Neural progenitor cell (in vitro differentiated cells): Measurements from ENCODE around the gene FAM149B1.

Experiments
- CTCF ChIP-seq: fragments of 200-600 bp; sonication (generic); IDR thresholded peaks from 2 replicates; pipeline ENCODE4 v1.5.1; 2017; ENCODE audit warnings: antibody characterized with exemption, mild to moderate bottlenecking
- EZH2 ChIP-seq: fragments of 200-600 bp; sonication (generic); IDR thresholded peaks from 2 replicates; pipeline ENCODE4 v1.6.1; 2017; ENCODE audit warnings: antibody characterized with exemption, mild to moderate bottlenecking, moderate library complexity
- EZH2phosphoT487 ChIP-seq: fragments of 200-600 bp; sonication (generic); IDR thresholded peaks from 2 replicates; pipeline ENCODE4 v1.6.1; 2017; ENCODE audit warnings: antibody characterized with exemption

GRCh38 chr10:73134727-73135126, 33.2 kb upstream of the FAM149B1 start:
- no peak for TF ChIP-seq CTCF
- no peak for TF ChIP-seq EZH2phosphoT487
- TF ChIP-seq EZH2 = no peak
